RWPE2 (cell line): ENCODE data around the gene STK24.

ENCODE experiments used
- ATAC-seq: fragments of 200-7000 bp; cut with Tn5 transposase; 3 replicates; pipeline ENCODE4 v1.9.1; 2021; ENCODE audit warnings: low read depth
- DNase-seq: peaks from one replicate; pipeline ENCODE4 v3.0.0-alpha.2; 2020; ENCODE audit warnings: low spot score
- H3K27ac ChIP-seq: fragments of 450-650 bp; 2 replicates; pipeline ENCODE4 v1.5.1; 2017; ENCODE audit warnings: mild to moderate bottlenecking; ENCODE audit not compliant: poor library complexity, severe bottlenecking
- H3K27me3 ChIP-seq: fragments of 250-450 bp; sonication (Bioruptor Pico); 2 replicates; pipeline ENCODE4 v1.5.1; 2021; ENCODE audit warnings: mild to moderate bottlenecking, moderate library complexity; ENCODE audit not compliant: insufficient read depth, poor library complexity, severe bottlenecking
- H3K36me3 ChIP-seq: fragments of 250-450 bp; sonication (Bioruptor Pico); 2 replicates; pipeline ENCODE4 v1.5.1; 2020; ENCODE audit warnings: low read depth, mild to moderate bottlenecking, moderate library complexity
- H3K4me1 ChIP-seq: fragments of 250-450 bp; sonication (Bioruptor Pico); 2 replicates; pipeline ENCODE4 v1.5.1; 2021; ENCODE audit warnings: mild to moderate bottlenecking, moderate library complexity; ENCODE audit not compliant: insufficient read depth, poor library complexity, severe bottlenecking
- H3K4me3 ChIP-seq: fragments of 250-450 bp; sonication (Bioruptor Pico); 2 replicates; pipeline ENCODE4 v1.5.1; 2021; ENCODE audit warnings: mild to moderate bottlenecking, moderate library complexity; ENCODE audit not compliant: severe bottlenecking
- H3K9me3 ChIP-seq: fragments of 250-450 bp; sonication (Bioruptor Pico); 2 replicates; pipeline ENCODE4 v1.5.1; 2021; ENCODE audit warnings: mild to moderate bottlenecking, moderate library complexity; ENCODE audit not compliant: severe bottlenecking
- CTCF ChIP-seq: fragments of 450-650 bp; IDR thresholded peaks from one replicate; pipeline ENCODE4 v1.5.1; 2017; ENCODE audit warnings: mild to moderate bottlenecking, moderate library complexity; ENCODE audit not compliant: poor library complexity, severe bottlenecking

STK24 gene

GRCh38 chr13:98613591-98613990 lies 36.7 kb upstream of the STK24 start:
- no peak for ATAC-seq
- Histone ChIP-seq H3K36me3 (no peaks in the 10 kb centered on the region), H3K27ac (no peak overlapping the region), H3K27me3 (no peaks in the 10 kb centered on the region), H3K9me3 (no peaks in the 10 kb centered on the region), H3K4me1 (no peaks in the 10 kb centered on the region), H3K4me3 (no peak overlapping the region)
- no peak for TF ChIP-seq CTCF
- DNase-seq: no peak

DNA sequence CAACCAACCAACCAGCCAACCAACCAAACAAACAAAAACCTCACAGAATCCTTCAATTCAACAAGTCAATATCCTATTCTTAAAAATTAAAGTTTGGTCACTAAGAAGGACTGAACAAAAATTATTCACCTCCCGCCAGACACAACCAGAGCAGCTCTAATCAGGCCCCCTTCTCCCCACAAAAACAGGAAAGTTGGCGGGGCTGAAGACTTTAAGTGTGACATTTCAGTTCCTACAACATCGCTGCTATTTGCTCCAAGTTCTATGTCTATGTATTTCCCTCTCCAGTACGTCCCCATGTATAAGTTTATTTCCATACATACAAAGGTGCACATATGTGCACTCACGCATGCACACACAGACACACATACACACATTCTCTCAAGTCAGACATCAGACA lies 32.8 kb upstream of the STK24 start:
- Histone ChIP-seq H3K27ac (no peak overlapping the region), H3K4me3 (no peak overlapping the region), H3K27me3 (no peaks in the 10 kb centered on the region), H3K36me3 (no peaks in the 10 kb centered on the region), H3K4me1 (no peaks in the 10 kb centered on the region), H3K9me3 (no peaks in the 10 kb centered on the region)
- TF ChIP-seq CTCF: no peak
- ATAC-seq (no peak), DNase-seq (no peak)

DNA sequence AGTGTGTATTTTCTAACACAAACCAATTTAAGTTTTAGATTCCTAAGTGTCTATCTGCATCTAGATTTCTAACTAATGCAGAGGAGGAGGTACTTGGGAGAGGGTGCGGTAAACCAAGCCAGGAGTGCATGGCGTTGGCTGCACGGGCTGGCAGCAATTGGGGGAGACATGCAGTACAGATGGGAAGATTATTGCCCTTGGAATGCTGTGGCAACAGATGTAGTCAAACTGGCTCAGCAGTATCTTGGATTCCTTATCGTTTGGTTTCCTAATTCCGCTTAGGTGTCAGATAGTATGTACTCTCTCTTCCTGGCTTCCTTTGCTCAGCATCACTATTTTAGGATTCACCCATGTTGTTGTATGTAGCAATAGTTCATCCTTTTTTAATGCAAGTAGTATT lies 29.4 kb upstream of the STK24 start:
- Histone ChIP-seq H3K4me3 (no peak overlapping the region), H3K27ac (no peak overlapping the region)

DNA sequence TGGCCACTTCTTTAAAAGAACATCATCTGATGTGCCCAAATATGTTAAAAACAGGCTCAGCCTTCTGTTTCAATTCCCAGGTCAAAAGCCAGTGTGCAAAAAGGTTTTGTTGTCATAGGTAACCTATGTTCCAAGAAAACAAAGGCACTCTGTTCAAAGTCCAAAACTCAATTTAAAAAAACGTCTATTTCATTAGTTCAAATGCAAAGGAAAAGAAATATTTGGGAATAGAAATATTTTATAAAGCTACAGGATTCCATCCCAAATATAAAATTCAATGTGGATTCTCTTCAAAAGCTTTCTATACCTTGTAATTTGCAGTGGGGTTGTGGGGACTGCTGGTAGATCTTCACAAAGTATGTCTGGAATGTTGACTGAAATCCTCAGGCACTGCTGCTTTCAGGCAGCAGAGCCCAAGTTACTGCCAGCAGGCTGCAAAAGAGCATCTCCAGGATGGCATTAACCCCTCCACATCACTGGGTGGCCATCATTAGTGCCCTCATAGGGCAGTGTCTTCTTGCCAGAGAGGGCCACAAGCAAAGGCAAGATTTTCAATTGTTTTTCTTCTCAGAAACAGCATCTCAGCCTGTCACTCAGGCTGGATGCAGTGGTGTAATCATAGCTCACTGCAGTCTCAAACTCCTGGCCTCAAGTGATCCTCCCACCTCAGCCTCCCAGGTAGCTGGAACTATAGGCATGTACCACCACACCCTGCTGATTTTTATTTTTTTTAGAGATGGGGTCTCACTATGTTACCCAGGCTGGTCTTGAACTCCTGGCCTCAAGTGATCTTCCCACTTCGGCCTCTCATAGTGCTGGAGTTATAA lies 22.8 kb upstream of the STK24 start:
- Histone ChIP-seq H3K36me3 (no peaks in the 10 kb centered on the region), H3K4me1 (no peaks in the 10 kb centered on the region), H3K4me3 (no peak overlapping the region), H3K9me3 (no peaks in the 10 kb centered on the region), H3K27ac (no peak overlapping the region), H3K27me3 (no peaks in the 10 kb centered on the region)
- DNase-seq (no peak), ATAC-seq (no peak)
- TF ChIP-seq CTCF: no peak

More for the DNA sequence above, 29.4 kb upstream of the STK24 start:
- no peak for TF ChIP-seq CTCF
- peak; percentile 19; the same call in 1 of the 3 replicates for ATAC-seq
- no peak for DNase-seq
- Histone ChIP-seq H3K27me3 (no peaks in the 10 kb centered on the region), H3K36me3 (no peaks in the 10 kb centered on the region), H3K9me3 (no peaks in the 10 kb centered on the region), H3K4me1 (no peaks in the 10 kb centered on the region)

DNA sequence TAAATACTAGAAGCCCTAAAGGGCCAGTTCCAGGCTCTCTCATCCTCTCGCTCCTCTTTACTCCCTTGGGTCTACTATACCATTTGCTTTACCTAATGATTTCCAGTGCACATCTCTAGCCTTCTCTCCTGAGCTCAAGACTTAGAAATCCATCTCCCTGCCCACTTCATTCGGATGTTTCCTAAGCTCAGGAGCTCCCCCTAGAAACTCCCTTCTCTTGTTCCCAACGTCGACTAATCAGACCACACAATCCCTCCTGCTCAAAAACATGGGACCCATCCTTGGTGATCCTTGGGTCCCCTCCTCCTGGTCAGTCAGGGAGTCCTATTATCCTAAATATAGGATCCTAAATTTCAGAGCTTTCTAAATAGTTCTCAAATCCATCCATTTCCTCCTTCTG lies 21.1 kb upstream of the STK24 start:
- Histone ChIP-seq H3K9me3 (no peaks in the 10 kb centered on the region), H3K4me1 (no peaks in the 10 kb centered on the region), H3K4me3 (no peak overlapping the region), H3K36me3 (no peaks in the 10 kb centered on the region), H3K27me3 (no peaks in the 10 kb centered on the region), H3K27ac (no peak overlapping the region)
- no peak for TF ChIP-seq CTCF
- DNase-seq (no peak), ATAC-seq (no peak)
